SU-DHL-6 (cell line): ENCODE results near the gene ZNF574.

Source experiments
- H2AFZ ChIP-seq: fragments of 200-600 bp; sonication (generic); 2 replicates; pipeline ENCODE4 v1.6.1; 2014; ENCODE audit warnings: low read depth, mild to moderate bottlenecking, moderate library complexity, mixed read lengths, antibody characterized with exemption, low read length; ENCODE audit not compliant: severe bottlenecking
- H3F3A ChIP-seq: fragments of 200-600 bp; shearing (Covaris generic); 2 replicates; pipeline ENCODE4 v1.6.0; 2016; ENCODE audit warnings: antibody characterized with exemption, mild to moderate bottlenecking; ENCODE audit not compliant: insufficient read depth
- H3K27ac ChIP-seq: fragments of 200-600 bp; sonication (generic); 2 replicates; pipeline ENCODE4 v1.5.1; 2016; ENCODE audit warnings: low read depth, mild to moderate bottlenecking, low read length, moderate library complexity, mixed read lengths
- H3K27me3 ChIP-seq: fragments of 200-600 bp; sonication (generic), shearing (Covaris generic); 2 replicates; pipeline ENCODE4 v1.6.0; 2014; ENCODE audit warnings: mild to moderate bottlenecking, low read length
- H3K36me3 ChIP-seq: fragments of 200-600 bp; sonication (generic); 2 replicates; pipeline ENCODE4 v1.6.1; 2014; ENCODE audit warnings: mild to moderate bottlenecking, low read length, mixed read lengths
- H3K4me2 ChIP-seq: fragments of 300-600, 200-600 bp; shearing (Covaris generic), sonication (generic); 2 replicates; pipeline ENCODE4 v1.6.0; 2014; ENCODE audit warnings: low read length, low read depth, mild to moderate bottlenecking; ENCODE audit not compliant: poor library complexity, severe bottlenecking
- H3K4me3 ChIP-seq: fragments of 200-600 bp; sonication (generic); 2 replicates; pipeline ENCODE4 v1.5.1; 2014; ENCODE audit warnings: antibody characterized with exemption, low read length, mild to moderate bottlenecking, mixed read lengths; ENCODE audit not compliant: insufficient read depth, poor library complexity, severe bottlenecking
- H3K79me2 ChIP-seq: fragments of 200-600 bp; sonication (generic); 2 replicates; pipeline ENCODE4 v1.6.1; 2014; ENCODE audit warnings: mild to moderate bottlenecking, low read length, moderate library complexity; ENCODE audit not compliant: insufficient read depth
- H3K9ac ChIP-seq: fragments of 200-600 bp; sonication (generic); 2 replicates; pipeline ENCODE4 v1.7.0; 2014; ENCODE audit warnings: mild to moderate bottlenecking, low read length
- H3K9me2 ChIP-seq: fragments of 200-600 bp; sonication (generic); replicated peaks from 2 replicates; pipeline ENCODE4 v1.6.1; 2014; ENCODE audit warnings: low read length; ENCODE audit not compliant: insufficient read depth
- H3K9me3 ChIP-seq: fragments of 200-600 bp; sonication (generic); 2 replicates; pipeline ENCODE4 v1.6.1; 2014; ENCODE audit warnings: low read length, mixed read lengths; ENCODE audit not compliant: insufficient read depth
- H4K20me1 ChIP-seq: fragments of 200-600 bp; sonication (generic); 2 replicates; pipeline ENCODE4 v1.6.1; 2014; ENCODE audit warnings: low read depth, mild to moderate bottlenecking, antibody characterized with exemption, low read length, moderate library complexity, mixed read lengths
- EZH2phosphoT487 ChIP-seq: fragments of 200-600 bp; sonication (generic), shearing (Covaris generic); conservative IDR thresholded peaks from 2 replicates; pipeline ENCODE4 v1.6.1; 2018; ENCODE audit warnings: mild to moderate bottlenecking, antibody characterized with exemption, low read length, moderate library complexity, mixed read lengths
- TF ChIP-seq, protein P1 (sequence below): fragments of 200-600 bp; sonication (generic); IDR thresholded peaks from one replicate; pipeline ENCODE4 v1.5.1; 2017; ENCODE audit warnings: antibody characterized with exemption, mild to moderate bottlenecking, low read length, moderate library complexity; ENCODE audit not compliant: insufficient read depth, poor library complexity, severe bottlenecking

ZNF574 gene

DNA sequence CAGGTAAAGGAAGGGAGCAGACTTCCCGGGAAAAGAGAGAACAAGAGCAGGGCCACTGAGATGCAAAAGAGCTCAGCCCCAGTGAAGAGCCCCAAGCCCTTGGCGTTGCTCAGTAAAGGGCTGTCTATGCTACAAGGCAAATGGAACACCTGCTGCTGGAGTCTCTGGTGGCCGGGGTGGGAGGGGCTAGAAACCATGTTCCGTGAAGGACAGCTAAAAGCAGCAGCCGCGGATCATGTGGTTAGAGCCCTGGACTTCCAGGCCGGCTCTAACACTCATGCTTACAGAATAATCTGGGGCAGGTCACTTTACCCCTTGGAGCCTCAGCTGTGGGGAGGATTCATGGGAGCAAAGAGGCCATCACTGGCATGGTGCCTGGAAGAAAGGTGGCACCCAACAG is 38.4 kb downstream of the ZNF574 start:
- Histone ChIP-seq H3K9me2 (no peaks in the 10 kb centered on the region), H3K27ac (peak overlapping the region; percentile 96), H3K9me3 (no peaks in the 10 kb centered on the region), H2AFZ (no peak overlapping the region), H3K36me3 (no peaks in the 10 kb centered on the region), H3K4me3 (no peak overlapping the region), H3K27me3 (no peaks in the 10 kb centered on the region), H3K79me2 (no peaks in the 10 kb centered on the region), H3F3A (peaks cover 42% of the 10 kb centered on the region), H3K9ac (peak overlapping the region; percentile 47), H3K4me2 (peak overlapping the region; percentile 62), H4K20me1 (no peaks in the 10 kb centered on the region)
- TF ChIP-seq, protein P1, sequence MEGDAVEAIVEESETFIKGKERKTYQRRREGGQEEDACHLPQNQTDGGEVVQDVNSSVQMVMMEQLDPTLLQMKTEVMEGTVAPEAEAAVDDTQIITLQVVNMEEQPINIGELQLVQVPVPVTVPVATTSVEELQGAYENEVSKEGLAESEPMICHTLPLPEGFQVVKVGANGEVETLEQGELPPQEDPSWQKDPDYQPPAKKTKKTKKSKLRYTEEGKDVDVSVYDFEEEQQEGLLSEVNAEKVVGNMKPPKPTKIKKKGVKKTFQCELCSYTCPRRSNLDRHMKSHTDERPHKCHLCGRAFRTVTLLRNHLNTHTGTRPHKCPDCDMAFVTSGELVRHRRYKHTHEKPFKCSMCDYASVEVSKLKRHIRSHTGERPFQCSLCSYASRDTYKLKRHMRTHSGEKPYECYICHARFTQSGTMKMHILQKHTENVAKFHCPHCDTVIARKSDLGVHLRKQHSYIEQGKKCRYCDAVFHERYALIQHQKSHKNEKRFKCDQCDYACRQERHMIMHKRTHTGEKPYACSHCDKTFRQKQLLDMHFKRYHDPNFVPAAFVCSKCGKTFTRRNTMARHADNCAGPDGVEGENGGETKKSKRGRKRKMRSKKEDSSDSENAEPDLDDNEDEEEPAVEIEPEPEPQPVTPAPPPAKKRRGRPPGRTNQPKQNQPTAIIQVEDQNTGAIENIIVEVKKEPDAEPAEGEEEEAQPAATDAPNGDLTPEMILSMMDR, result no peak
- TF ChIP-seq EZH2phosphoT487, result no peak

DNA sequence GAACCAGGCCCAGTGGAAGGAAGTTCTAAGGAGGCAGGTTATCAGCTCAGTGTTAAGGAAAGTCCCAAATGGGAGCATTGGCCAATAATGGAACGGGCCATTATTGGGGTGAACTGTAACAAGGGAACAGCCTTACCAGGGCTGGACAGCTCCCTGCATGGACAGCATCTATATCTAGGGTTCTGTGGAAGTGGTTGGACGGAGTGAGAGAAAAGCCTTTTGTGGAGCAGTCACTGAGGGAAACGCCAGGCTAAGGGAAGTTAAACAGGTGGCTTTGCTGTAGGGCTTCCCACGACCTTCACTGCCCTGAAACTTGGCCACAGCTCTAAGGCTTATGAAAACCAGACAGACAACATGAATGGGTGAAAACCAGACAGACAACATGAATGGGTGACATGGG is 39.3 kb downstream of the ZNF574 start:
- Histone ChIP-seq H3K9ac (peak overlapping the region; percentile 47; the same call in 1 of the 2 replicates), H3K4me3 (no peak overlapping the region), H3K27me3 (no peaks in the 10 kb centered on the region), H3K36me3 (no peaks in the 10 kb centered on the region), H4K20me1 (no peaks in the 10 kb centered on the region), H2AFZ (no peak overlapping the region), H3K79me2 (no peaks in the 10 kb centered on the region), H3K4me2 (peak overlapping the region; percentile 62), H3K27ac (peak overlapping the region; percentile 96), H3K9me3 (no peaks in the 10 kb centered on the region), H3F3A (peaks cover 41% of the 10 kb centered on the region), H3K9me2 (no peaks in the 10 kb centered on the region)
- no peak for TF ChIP-seq EZH2phosphoT487
- TF ChIP-seq, protein P1, result no peak

DNA sequence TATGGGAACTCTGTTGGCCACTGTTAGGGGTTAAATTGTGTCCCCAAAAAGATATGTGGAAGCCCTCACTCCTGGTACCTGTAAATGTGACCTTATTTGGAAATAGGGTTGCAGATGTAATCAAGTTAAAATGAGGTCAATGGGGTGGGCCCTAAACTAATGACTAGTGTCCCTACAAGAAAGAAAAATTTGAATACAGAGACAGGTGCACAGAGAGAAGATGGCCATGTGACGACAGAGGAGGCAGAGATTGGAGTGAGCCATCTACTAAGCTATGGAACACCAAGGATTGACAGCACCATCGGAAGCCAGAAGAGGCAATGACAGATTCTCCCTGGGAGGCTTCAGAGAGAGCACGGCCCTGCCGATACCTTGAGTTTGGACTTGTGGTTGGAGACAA is 39.7 kb downstream of the ZNF574 start:
- Histone ChIP-seq H3K27ac (peak overlapping the region; percentile 96), H3K4me2 (peak overlapping the region; percentile 62), H3K9ac (peak overlapping the region; percentile 47; the same call in 1 of the 2 replicates), H3K79me2 (no peaks in the 10 kb centered on the region), H3K4me3 (no peak overlapping the region), H3F3A (peaks cover 43% of the 10 kb centered on the region), H3K9me2 (no peaks in the 10 kb centered on the region), H3K9me3 (no peaks in the 10 kb centered on the region), H3K27me3 (no peaks in the 10 kb centered on the region), H3K36me3 (0 out of 2 replicates have a peak, but pooled peaks cover 3% of the 10 kb centered on the region), H2AFZ (no peak overlapping the region), H4K20me1 (no peaks in the 10 kb centered on the region)
- no peak for TF ChIP-seq EZH2phosphoT487
- TF ChIP-seq, protein P1, result no peak
